Erythroblast (primary cell): ENCODE data around the gene CLDN3.

Experiments
- GATA1 ChIP-seq: IDR thresholded peaks from 2 replicates; pipeline ENCODE4 v1.6.1; 2011; ENCODE audit warnings: low read depth, mild to moderate bottlenecking, control low read depth, low read length, moderate library complexity
- POLR2A ChIP-seq: IDR thresholded peaks from 2 replicates; pipeline ENCODE4 v1.6.1; 2011; ENCODE audit warnings: mild to moderate bottlenecking, low read length

- TF ChIP-seq POLR2A (no peak), GATA1 (no peak)
Observed at GRCh38 chr7:73769481-73770001, 529 bp downstream of the CLDN3 start.
